ENCODE measurements around the gene PTPN1.
A peak's percentile ranks its signal among the peaks of the same experiment; 100 is the strongest.
"Not testable (repeated sequence)": the region's sequence is repeated elsewhere in the genome, so short reads cannot be mapped to it uniquely, and the experiment has no call there.

The PTPN1 gene

GRCh38 chr20:50472693-50473664, 37.2 kb upstream of the PTPN1 start:
- Mint-ChIP-seq H3K36me3 (ENCODE audit: low read depth) (no peaks in the 10 kb centered on the region), H3K9me3 (peaks cover 9% of the 10 kb centered on the region), H3K27ac (peak overlapping the region; percentile 92), H3K4me1 (ENCODE audit: low read depth) (peaks cover 71% of the 10 kb centered on the region), H3K27me3 (no peaks in the 10 kb centered on the region), H3K4me3 (peak overlapping the region; percentile 21)
- intact Hi-C loops (cut with micrococcal nuclease): no loop called here

GRCh38 chr20:50474356-50474755, 35.8 kb upstream of the PTPN1 start:
- H3K36me3 Mint-ChIP-seq (ENCODE audit: low read depth); H3K4me3 Mint-ChIP-seq; H3K27ac Mint-ChIP-seq; intact Hi-C loops (cut with micrococcal nuclease); H3K9me3 Mint-ChIP-seq; H3K27me3 Mint-ChIP-seq: not testable (repeated sequence)
- peaks cover 76% of the 10 kb centered on the region for H3K4me1 Mint-ChIP-seq (ENCODE audit: low read depth)

GRCh38 chr20:50475681-50476292, 34.4 kb upstream of the PTPN1 start:
- H3K4me3 Mint-ChIP-seq: no peak overlapping the region
- no peak overlapping the region for H3K27ac Mint-ChIP-seq
- no peaks in the 10 kb centered on the region for H3K9me3 Mint-ChIP-seq
- H3K27me3 Mint-ChIP-seq: no peaks in the 10 kb centered on the region
- intact Hi-C loops (cut with micrococcal nuclease): loop anchor here (5.0 kb wide), 2 partner anchors 37 to 97 kb away; partner anchors contain the start of gene PTPN1
- no peaks in the 10 kb centered on the region for H3K36me3 Mint-ChIP-seq (ENCODE audit: low read depth)
- peaks cover 67% of the 10 kb centered on the region for H3K4me1 Mint-ChIP-seq (ENCODE audit: low read depth)

- Mint-ChIP-seq H3K4me1 (ENCODE audit: low read depth) (peaks cover 64% of the 10 kb centered on the region), H3K27me3 (no peaks in the 10 kb centered on the region), H3K36me3 (ENCODE audit: low read depth) (no peaks in the 10 kb centered on the region), H3K9me3 (no peaks in the 10 kb centered on the region), H3K4me3 (no peak overlapping the region), H3K27ac (peak overlapping the region; percentile 55)
- intact Hi-C loops (cut with micrococcal nuclease): loop anchor here (5.0 kb wide), 2 partner anchors 35 to 95 kb away; partner anchors contain the start of gene PTPN1
Measured at GRCh38 chr20:50477239-50477872, 32.8 kb upstream of the PTPN1 start.

GRCh38 chr20:50478162-50478990, 31.8 kb upstream of the PTPN1 start:
- Mint-ChIP-seq H3K4me1 (ENCODE audit: low read depth) (peaks cover 64% of the 10 kb centered on the region), H3K27ac (peak overlapping the region; percentile 27), H3K36me3 (ENCODE audit: low read depth) (peaks cover 1% of the 10 kb centered on the region), H3K27me3 (no peaks in the 10 kb centered on the region), H3K4me3 (no peak overlapping the region), H3K9me3 (no peaks in the 10 kb centered on the region)
- intact Hi-C loops (cut with micrococcal nuclease): loop anchor here (5.0 kb wide), 2 partner anchors 34 to 94 kb away; partner anchors contain the start of gene PTPN1

- no peak overlapping the region for H3K4me3 Mint-ChIP-seq
- no peaks in the 10 kb centered on the region for H3K27me3 Mint-ChIP-seq
- peaks cover 6% of the 10 kb centered on the region for H3K36me3 Mint-ChIP-seq (ENCODE audit: low read depth)
- no peaks in the 10 kb centered on the region for H3K9me3 Mint-ChIP-seq
- H3K4me1 Mint-ChIP-seq (ENCODE audit: low read depth): peaks cover 57% of the 10 kb centered on the region
- intact Hi-C loops (cut with micrococcal nuclease): no loop called here
- H3K27ac Mint-ChIP-seq: no peak overlapping the region
Measured at GRCh38 chr20:50481741-50482140, 28.4 kb upstream of the PTPN1 start.

GRCh38 chr20:50482396-50482981, 27.7 kb upstream of the PTPN1 start:
- H3K36me3 Mint-ChIP-seq (ENCODE audit: low read depth): peaks cover 6% of the 10 kb centered on the region
- intact Hi-C loops (cut with micrococcal nuclease): no loop called here
- no peaks in the 10 kb centered on the region for H3K9me3 Mint-ChIP-seq
- H3K27ac Mint-ChIP-seq: peak overlapping the region; percentile 93
- H3K4me3 Mint-ChIP-seq: peak overlapping the region; percentile 89
- H3K4me1 Mint-ChIP-seq (ENCODE audit: low read depth): peaks cover 52% of the 10 kb centered on the region
- H3K27me3 Mint-ChIP-seq: no peaks in the 10 kb centered on the region

GRCh38 chr20:50484271-50484976, 25.8 kb upstream of the PTPN1 start:
- H3K4me1 Mint-ChIP-seq (ENCODE audit: low read depth): peaks cover 37% of the 10 kb centered on the region
- intact Hi-C loops (cut with micrococcal nuclease): no loop called here
- no peaks in the 10 kb centered on the region for H3K27me3 Mint-ChIP-seq
- H3K27ac Mint-ChIP-seq: peak overlapping the region; percentile 93
- peaks cover 6% of the 10 kb centered on the region for H3K36me3 Mint-ChIP-seq (ENCODE audit: low read depth)
- H3K9me3 Mint-ChIP-seq: no peaks in the 10 kb centered on the region
- H3K4me3 Mint-ChIP-seq: peak overlapping the region; percentile 89

- Mint-ChIP-seq H3K9me3 (no peaks in the 10 kb centered on the region), H3K4me1 (ENCODE audit: low read depth) (peaks cover 28% of the 10 kb centered on the region), H3K4me3 (no peak overlapping the region), H3K27ac (no peak overlapping the region), H3K27me3 (no peaks in the 10 kb centered on the region), H3K36me3 (ENCODE audit: low read depth) (peaks cover 6% of the 10 kb centered on the region)
- intact Hi-C loops (cut with micrococcal nuclease): no loop called here
Measured at GRCh38 chr20:50487397-50487796, 22.8 kb upstream of the PTPN1 start.

- H3K36me3 Mint-ChIP-seq (ENCODE audit: low read depth): peaks cover 5% of the 10 kb centered on the region
- no peaks in the 10 kb centered on the region for H3K9me3 Mint-ChIP-seq
- H3K27me3 Mint-ChIP-seq: peaks cover 2% of the 10 kb centered on the region
- intact Hi-C loops (cut with micrococcal nuclease): no loop called here
- H3K27ac Mint-ChIP-seq: no peak overlapping the region
- peaks cover 19% of the 10 kb centered on the region for H3K4me1 Mint-ChIP-seq (ENCODE audit: low read depth)
- H3K4me3 Mint-ChIP-seq: no peak overlapping the region
Measured at GRCh38 chr20:50488236-50488806, 21.9 kb upstream of the PTPN1 start.

GRCh38 chr20:50491168-50491567, 19.0 kb upstream of the PTPN1 start:
- H3K36me3 Mint-ChIP-seq (ENCODE audit: low read depth): no peaks in the 10 kb centered on the region
- intact Hi-C loops (cut with micrococcal nuclease): no loop called here
- H3K27me3 Mint-ChIP-seq: peaks cover 6% of the 10 kb centered on the region
- no peak overlapping the region for H3K27ac Mint-ChIP-seq
- no peak overlapping the region for H3K4me3 Mint-ChIP-seq
- H3K4me1 Mint-ChIP-seq (ENCODE audit: low read depth): no peaks in the 10 kb centered on the region
- H3K9me3 Mint-ChIP-seq: no peaks in the 10 kb centered on the region

GRCh38 chr20:50491926-50492634, 18.1 kb upstream of the PTPN1 start:
- no peak overlapping the region for H3K27ac Mint-ChIP-seq
- peaks cover 8% of the 10 kb centered on the region for H3K4me1 Mint-ChIP-seq (ENCODE audit: low read depth)
- intact Hi-C loops (cut with micrococcal nuclease): no loop called here
- H3K36me3 Mint-ChIP-seq (ENCODE audit: low read depth): no peaks in the 10 kb centered on the region
- no peaks in the 10 kb centered on the region for H3K9me3 Mint-ChIP-seq
- peaks cover 6% of the 10 kb centered on the region for H3K27me3 Mint-ChIP-seq
- H3K4me3 Mint-ChIP-seq: no peak overlapping the region

Data from dendritic cell treated with granulocyte-macrophage colony-stimulating factor and Interleukin-4, amounts not matched to agents 40 ng/mL and 50 ng/mL, for 4 days (primary cell).